GM21737 (cell line): ENCODE measurements around the gene MEX3D.
"Not testable (repeated sequence)": the region's sequence is repeated elsewhere in the genome, so short reads cannot be mapped to it uniquely, and the experiment has no call there.

Experiments used
- ATAC-seq: cut with Tn5 transposase; IDR thresholded peaks from one replicate; pipeline ENCODE4 v1.9.1; 2021; ENCODE audit warnings: mild to moderate bottlenecking, moderate library complexity; ENCODE audit not compliant: unreplicated experiment

Gene MEX3D

GRCh38 chr19:1540365-1540925 is 27.7 kb downstream of the MEX3D start:
- no peak for ATAC-seq

- not testable (repeated sequence) for ATAC-seq
Observed at GRCh38 chr19:1539749-1540148, 28.4 kb downstream of the MEX3D start.

- ATAC-seq: no peak
Observed at GRCh38 chr19:1538978-1539377, 29.1 kb downstream of the MEX3D start.

- not testable (repeated sequence) for ATAC-seq
Observed at GRCh38 chr19:1535699-1536098, 32.4 kb downstream of the MEX3D start.

GRCh38 chr19:1534972-1535371 is 33.2 kb downstream of the MEX3D start:
- ATAC-seq: no peak

GRCh38 chr19:1533510-1534150 is 34.5 kb downstream of the MEX3D start:
- ATAC-seq: no peak

- ATAC-seq: no peak
Observed at GRCh38 chr19:1532003-1532402, 36.1 kb downstream of the MEX3D start.

- no peak for ATAC-seq
Observed at GRCh38 chr19:1531587-1531986, 36.5 kb downstream of the MEX3D start.

GRCh38 chr19:1530856-1531255 is 37.3 kb downstream of the MEX3D start:
- ATAC-seq: not testable (repeated sequence)

GRCh38 chr19:1529430-1529816 is 38.7 kb downstream of the MEX3D start:
- ATAC-seq: no peak

- ATAC-seq: no peak
Observed at GRCh38 chr19:1528596-1529429, 39.3 kb downstream of the MEX3D start.

- no peak for ATAC-seq
Observed at GRCh38 chr19:1527650-1528309, 40.3 kb downstream of the MEX3D start.

- ATAC-seq: no peak
Observed at GRCh38 chr19:1526979-1527649, 41.0 kb downstream of the MEX3D start.

- no peak for ATAC-seq
Observed at GRCh38 chr19:1526066-1526778, 41.9 kb downstream of the MEX3D start.

- ATAC-seq: no peak
Observed at GRCh38 chr19:1525343-1525742, 42.8 kb downstream of the MEX3D start.

GRCh38 chr19:1524972-1525325 is 43.2 kb downstream of the MEX3D start:
- no peak for ATAC-seq

GRCh38 chr19:1524287-1524971 is 43.7 kb downstream of the MEX3D start:
- no peak for ATAC-seq

- ATAC-seq: no peak
Observed at GRCh38 chr19:1523412-1524286, 44.5 kb downstream of the MEX3D start, which contains the start of gene PLK5. PLK5 (plus strand) TSS chr19:1524077; CDS start chr19:1526997, 2,920 bp downstream.

- ATAC-seq: no peak
Observed at GRCh38 chr19:1522838-1523237, 45.3 kb downstream of the MEX3D start.
